Measurements from ENCODE around the gene NRIP2.

DNA sequence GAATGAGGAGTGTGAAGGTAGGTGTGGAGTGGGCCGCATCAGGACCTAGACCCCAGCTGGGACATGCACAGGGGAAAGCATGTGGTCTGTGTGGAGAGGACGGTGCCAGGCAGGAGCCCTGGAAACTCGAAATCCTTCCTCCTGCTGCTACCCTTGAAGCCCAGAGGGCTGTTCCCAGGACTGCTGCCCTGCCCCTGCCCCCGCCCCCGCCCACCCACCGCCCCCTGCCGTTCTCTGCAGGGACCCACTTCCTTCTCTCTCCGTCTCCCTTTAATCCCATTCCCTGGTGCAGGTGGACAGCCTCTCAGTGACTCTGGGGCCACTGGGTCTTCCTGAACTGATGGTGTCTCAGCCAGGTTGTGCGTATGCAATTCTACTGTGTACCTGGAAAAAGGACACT is 14.4 kb downstream of the NRIP2 start:
- TF ChIP-seq, protein P1, sequence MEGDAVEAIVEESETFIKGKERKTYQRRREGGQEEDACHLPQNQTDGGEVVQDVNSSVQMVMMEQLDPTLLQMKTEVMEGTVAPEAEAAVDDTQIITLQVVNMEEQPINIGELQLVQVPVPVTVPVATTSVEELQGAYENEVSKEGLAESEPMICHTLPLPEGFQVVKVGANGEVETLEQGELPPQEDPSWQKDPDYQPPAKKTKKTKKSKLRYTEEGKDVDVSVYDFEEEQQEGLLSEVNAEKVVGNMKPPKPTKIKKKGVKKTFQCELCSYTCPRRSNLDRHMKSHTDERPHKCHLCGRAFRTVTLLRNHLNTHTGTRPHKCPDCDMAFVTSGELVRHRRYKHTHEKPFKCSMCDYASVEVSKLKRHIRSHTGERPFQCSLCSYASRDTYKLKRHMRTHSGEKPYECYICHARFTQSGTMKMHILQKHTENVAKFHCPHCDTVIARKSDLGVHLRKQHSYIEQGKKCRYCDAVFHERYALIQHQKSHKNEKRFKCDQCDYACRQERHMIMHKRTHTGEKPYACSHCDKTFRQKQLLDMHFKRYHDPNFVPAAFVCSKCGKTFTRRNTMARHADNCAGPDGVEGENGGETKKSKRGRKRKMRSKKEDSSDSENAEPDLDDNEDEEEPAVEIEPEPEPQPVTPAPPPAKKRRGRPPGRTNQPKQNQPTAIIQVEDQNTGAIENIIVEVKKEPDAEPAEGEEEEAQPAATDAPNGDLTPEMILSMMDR (conservative IDR thresholded peaks at IDR 0.05) = no peak
- no peak for TF ChIP-seq EZH2 (IDR thresholded peaks at IDR 0.05; ENCODE audit: low read depth)
